Tibial nerve (tissue), 4 donors: ENCODE results near the gene CNN1. TPM values are rescaled to one million over a fixed set of nuclear protein-coding genes. Genes with fewer than 3 reads are reported as not detected.

Experiments
- DNase-seq, 2 donors: peaks; one replicate each; pipeline ENCODE4 v3.0.0-alpha.2; 2019; ENCODE audit warnings: low spot score in 2 of 2
- H3K27ac ChIP-seq, 4 donors: fragments of 200-600 bp; sonication (generic) in 3 of 4; one replicate each; pipeline ENCODE4 v1.5.1; 2017 to 2019; ENCODE audit warnings: mild to moderate bottlenecking in 1 of 4
- H3K27me3 ChIP-seq, 2 donors: fragments of 200-600 bp; sonication (generic) in 1 of 2; one replicate each; pipeline versions ENCODE4 v1.5.1 to v1.6.0; 2017 to 2019
- H3K36me3 ChIP-seq, 3 donors: fragments of 200-600 bp; sonication (generic); one replicate each; pipeline ENCODE4 v1.5.1; 2018 to 2019
- H3K4me1 ChIP-seq, 4 donors: fragments of 200-600 bp; sonication (generic) in 3 of 4; one replicate each; pipeline ENCODE4 v1.5.1; 2017 to 2019
- H3K4me3 ChIP-seq, 4 donors: fragments of 200-600 bp; sonication (generic) in 3 of 4; one replicate each; pipeline ENCODE4 v1.5.1; 2017 to 2019; ENCODE audit warnings: mild to moderate bottlenecking in 1 of 4, moderate library complexity in 1 of 4
- H3K9me3 ChIP-seq, 4 donors: fragments of 200-600 bp; sonication (generic) in 3 of 4; one replicate each; pipeline ENCODE4 v1.5.1; 2017 to 2019
- CTCF ChIP-seq, 5 experiments: fragments of 200-600 bp in 3 of 5; fragments of 450-650 bp in 2 of 5; sonication (generic) in 3 of 5; IDR thresholded peaks; one replicate each; pipeline ENCODE4 v1.5.1; 2016 to 2019; ENCODE audit warnings: antibody characterized with exemption in 5 of 5, mild to moderate bottlenecking in 3 of 5, moderate library complexity in 2 of 5
- EP300 ChIP-seq, 2 donors: sonication (generic); formaldehyde crosslinking; IDR thresholded peaks; one replicate each; pipeline ENCODE4 v1.6.1; 2017; ENCODE audit warnings: antibody characterized with exemption in 2 of 2, mild to moderate bottlenecking in 1 of 2
- POLR2A ChIP-seq, 2 donors: fragments of 450-650 bp; IDR thresholded peaks; one replicate each; pipeline ENCODE4 v1.6.1; 2017; ENCODE audit warnings: antibody characterized with exemption in 2 of 2, mild to moderate bottlenecking in 2 of 2, moderate library complexity in 2 of 2
- WGBS, 2 donors: methylation state at CpG; one replicate each; pipeline ENCODE4 v1.1.5; 2018; 5-methylcytosine and 5-hydroxymethylcytosine counted together
- total RNA-seq, 4 donors: library from RNA; depleted of rRNA; stranded (reverse); fragments of >200 nt; gene quantifications; one replicate each; pipeline ENCODE4 v1.1.0, GENCODE V29; 2016

The CNN1 gene
- total RNA-seq, 4 donors from 2014 or later = 21.3 to 43.3 (median 27.3) TPM

- H3K4me3 ChIP-seq = no peak overlapping the region
These were observed 8.2 kb upstream of the CNN1 start for GRCh38 chr19:11530432-11530831.

GRCh38 chr19:11534538-11534937, 4.1 kb upstream of the CNN1 start:
- no peak for TF ChIP-seq POLR2A (IDR thresholded peaks at IDR 0.05)
- TF ChIP-seq CTCF (IDR thresholded peaks at IDR 0.05) = no peak
- no peak overlapping the region for H3K4me3 ChIP-seq
- peaks cover 0 to 40% (median 11%) of the 10 kb centered on the region in 4 donors for H3K4me1 ChIP-seq
- DNase-seq = no peak
- no peaks in the 10 kb centered on the region for H3K9me3 ChIP-seq
- H3K27me3 ChIP-seq = peaks cover 0 to 12% of the 10 kb centered on the region in 2 donors
- H3K36me3 ChIP-seq = no peaks in the 10 kb centered on the region
- H3K27ac ChIP-seq = peak overlapping the region in 2 of 4 donors; percentile 86 to 92
- 83 to 88% methylated on average over 1 of the region's 1 CpG for WGBS, 2 donors

More at GRCh38 chr19:11530432-11530831, 8.2 kb upstream of the CNN1 start:
- WGBS, 2 donors = 23 to 24% methylated on average over 7 to 9 of the region's 9 CpGs
- no peaks in the 10 kb centered on the region for H3K9me3 ChIP-seq
- TF ChIP-seq POLR2A (IDR thresholded peaks at IDR 0.05) (no peak), EP300 (IDR thresholded peaks at IDR 0.05) (peak in 1 of 2 donors; percentile 6)
- no peak overlapping the region for H3K27ac ChIP-seq
- peaks cover 0 to 7% (median 0%) of the 10 kb centered on the region in 3 donors for H3K36me3 ChIP-seq
- no peaks in the 10 kb centered on the region for H3K27me3 ChIP-seq
- peak in 1 of 2 donors; percentile 23 for DNase-seq
- peaks cover 0 to 38% (median 13%) of the 10 kb centered on the region in 4 donors for H3K4me1 ChIP-seq

GRCh38 chr19:11534948-11535347, 3.7 kb upstream of the CNN1 start:
- WGBS, 2 donors = 38 to 39% methylated on average over 5 of the region's 5 CpGs
- Histone ChIP-seq H3K27me3 (peaks cover 0 to 16% of the 10 kb centered on the region in 2 donors), H3K4me1 (peaks cover 0 to 40% (median 11%) of the 10 kb centered on the region in 4 donors), H3K9me3 (no peaks in the 10 kb centered on the region), H3K27ac (peak overlapping the region; percentile 71 to 92 (median 85)), H3K4me3 (no peak overlapping the region), H3K36me3 (no peaks in the 10 kb centered on the region)
- no peak for DNase-seq
- no peak for TF ChIP-seq EP300 (IDR thresholded peaks at IDR 0.05)
- TF ChIP-seq CTCF (IDR thresholded peaks at IDR 0.05) = no peak
- no peak for TF ChIP-seq POLR2A (IDR thresholded peaks at IDR 0.05)

- Histone ChIP-seq H3K9me3 (no peaks in the 10 kb centered on the region), H3K36me3 (no peaks in the 10 kb centered on the region), H3K4me3 (peak overlapping the region; percentile 12 to 47 (median 20)), H3K27me3 (peaks cover 0 to 22% of the 10 kb centered on the region in 2 donors), H3K4me1 (peaks cover 0 to 35% (median 11%) of the 10 kb centered on the region in 4 donors), H3K27ac (peak overlapping the region; percentile 71 to 92 (median 85))
- TF ChIP-seq EP300 (IDR thresholded peaks at IDR 0.05) = peak; percentile 47 to 82
- peak in 1 of 2 donors; percentile 61 for TF ChIP-seq POLR2A (IDR thresholded peaks at IDR 0.05)
- TF ChIP-seq CTCF (IDR thresholded peaks at IDR 0.05) = peak; percentile 89 to 95 (median 91)
- DNase-seq = peak; percentile 83 to 84
- WGBS, 2 donors = 12 to 14% methylated on average over 32 to 48 of the region's 54 CpGs
These were observed 2.7 kb upstream of the CNN1 start for GRCh38 chr19:11535792-11536595.

GRCh38 chr19:11539495-11540365, 1.1 kb downstream of the CNN1 start:
- no peaks in the 10 kb centered on the region for H3K9me3 ChIP-seq
- peak overlapping the region in 3 of 4 donors; percentile 13 to 43 (median 14) for H3K4me3 ChIP-seq
- peaks cover 0 to 22% of the 10 kb centered on the region in 2 donors for H3K27me3 ChIP-seq
- H3K4me1 ChIP-seq = peaks cover 0 to 35% (median 11%) of the 10 kb centered on the region in 4 donors
- DNase-seq = no peak
- peak overlapping the region; percentile 53 to 86 (median 76) for H3K27ac ChIP-seq
- WGBS, 2 donors = 11% methylated on average over 29 to 32 of the region's 36 CpGs
- TF ChIP-seq POLR2A (IDR thresholded peaks at IDR 0.05) = no peak
- H3K36me3 ChIP-seq = no peaks in the 10 kb centered on the region
